Testis (tissue), 3 donors: ENCODE results near the gene MARK4. TPM values are rescaled to one million over a fixed set of nuclear protein-coding genes. Genes with fewer than 3 reads are reported as not detected.

Experiments used
- DNase-seq: peaks from one replicate; pipeline ENCODE4 v3.0.0-alpha.2; 2019
- H3K27ac ChIP-seq, 2 donors: fragments of 200-600 bp; sonication (generic); one replicate each; pipeline ENCODE4 v1.5.1; 2019
- H3K27me3 ChIP-seq: fragments of 200-600 bp; sonication (generic); one replicate; pipeline ENCODE4 v1.5.1; 2019
- H3K36me3 ChIP-seq: fragments of 200-600 bp; sonication (generic); one replicate; pipeline ENCODE4 v1.5.1; 2017; ENCODE audit warnings: low read depth; ENCODE audit errors: missing control alignments
- H3K4me1 ChIP-seq: fragments of 200-600 bp; sonication (generic); one replicate; pipeline ENCODE4 v1.5.1; 2019
- H3K4me3 ChIP-seq, 2 donors: fragments of 200-600 bp; sonication (generic); one replicate each; pipeline ENCODE4 v1.5.1; 2017 to 2019
- H3K9me3 ChIP-seq: fragments of 200-600 bp; sonication (generic); one replicate; pipeline ENCODE4 v1.5.1; 2017
- POLR2A ChIP-seq: fragments of 450-650 bp; IDR thresholded peaks from one replicate; pipeline ENCODE4 v1.6.1; 2017; ENCODE audit warnings: antibody characterized with exemption, mild to moderate bottlenecking, moderate library complexity
- WGBS, 2 donors: methylation state at CpG; one replicate each; pipeline ENCODE4 v1.1.5; 2018; 5-methylcytosine and 5-hydroxymethylcytosine counted together
- intact Hi-C: fragments of 100-400 bp; cut with DNase I; formaldehyde crosslinking; loops from one replicate; pipeline ENCODE4 v1.15.1; 2023; ENCODE audit warnings: low total_unique reads
- polyA plus RNA-seq: library from polyadenylated mRNA; stranded (reverse); fragments of 350-450 nt; fragmentation: Illumina TruSeq; extraction: RNeasy Lipid Tissue Mini Kit (QIAGEN cat#74804); gene quantifications from one replicate; pipeline ENCODE4 v1.2.3, GENCODE V29; 2014; ENCODE audit warnings: low read depth, low replicate concordance; ENCODE audit not compliant: insufficient read depth
- total RNA-seq, 2 donors: library from RNA; depleted of rRNA; stranded (reverse); fragments of >200 nt; gene quantifications; one replicate each; pipeline ENCODE4 v1.2.3, GENCODE V29; 2016
- TF ChIP-seq, protein P1 (sequence below), 3 experiments: fragments of 450-650 bp in 2 of 3; fragments of 200-600 bp in 1 of 3; sonication (generic) in 1 of 3; IDR thresholded peaks; one replicate each; pipeline ENCODE4 v1.5.1; 2016 to 2019; ENCODE audit warnings: antibody characterized with exemption in 3 of 3, mild to moderate bottlenecking in 2 of 3, moderate library complexity in 1 of 3

Gene MARK4
- total and polyA plus RNA-seq, 3 donors from 2014 or later: 114 to 200 (median 197) TPM

DNA sequence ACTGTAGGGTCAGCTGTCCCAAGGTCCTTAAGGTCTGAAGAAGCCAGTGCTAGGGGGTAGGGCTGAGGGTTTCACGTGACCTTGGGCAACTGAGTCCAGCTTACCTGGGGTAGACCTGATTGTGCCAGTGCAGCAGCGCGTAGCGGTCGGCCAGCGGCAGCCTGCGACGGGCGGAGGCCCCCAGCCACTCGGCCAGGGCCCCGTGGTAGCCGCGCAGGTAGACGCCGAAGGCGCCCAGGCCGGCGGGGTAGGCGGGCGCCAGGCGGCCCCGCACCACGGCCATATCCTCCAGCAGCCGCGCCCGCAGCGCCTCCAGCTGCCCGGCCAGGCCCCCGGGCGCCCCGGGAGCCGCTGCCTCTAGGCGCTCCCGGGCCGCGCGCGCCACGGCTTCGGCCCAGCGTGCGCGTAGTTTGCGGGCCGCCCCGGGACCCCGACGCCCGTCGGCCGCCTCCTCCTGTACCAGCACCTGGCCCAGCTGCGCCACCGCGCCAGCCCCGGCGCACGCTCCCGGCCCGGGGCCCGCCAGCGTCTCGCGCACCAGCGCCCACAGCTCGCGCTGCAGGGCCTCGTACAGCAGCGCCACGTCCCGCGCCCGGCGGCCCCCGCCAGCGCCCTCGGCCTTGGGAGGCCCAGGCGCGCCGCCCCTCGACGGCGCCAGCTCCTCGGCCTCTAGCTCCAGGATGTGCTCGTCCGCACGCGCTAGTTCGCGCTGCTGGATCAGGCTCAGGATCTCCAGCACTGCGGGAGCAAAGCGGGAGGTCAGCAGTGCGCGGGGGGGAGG is 16.8 kb upstream of the MARK4 start:
- H3K27me3 ChIP-seq: no peaks in the 10 kb centered on the region
- intact Hi-C loops: no loop called here
- 51 to 54% methylated on average over 60 to 90 of the region's 93 CpGs for WGBS, 2 donors

DNA sequence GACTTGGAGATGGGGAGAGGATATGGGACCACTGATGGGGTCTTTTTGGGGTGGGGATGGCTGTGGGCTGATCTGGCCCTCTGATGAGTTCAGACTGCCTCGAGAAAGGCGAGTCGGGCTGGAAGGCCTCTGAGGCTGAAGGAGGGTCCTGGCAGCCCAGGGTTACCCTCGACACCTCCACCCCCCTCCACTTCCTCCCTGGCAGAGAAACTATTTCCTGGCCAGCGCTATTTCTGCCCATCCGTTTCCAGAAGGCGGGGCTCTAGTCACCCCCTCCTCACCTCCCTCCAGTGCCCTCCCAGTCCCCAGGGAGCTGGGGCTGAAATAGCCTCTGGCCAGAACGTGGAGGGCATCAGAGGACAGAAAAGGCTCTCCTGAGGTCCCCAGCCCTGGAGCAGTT is 15.6 kb upstream of the MARK4 start:
- Histone ChIP-seq H3K27me3 (no peaks in the 10 kb centered on the region), H3K4me3 (no peak overlapping the region), H3K9me3 (no peaks in the 10 kb centered on the region), H3K27ac (no peak overlapping the region), H3K4me1 (no peaks in the 10 kb centered on the region), H3K36me3 (no peaks in the 10 kb centered on the region)
- TF ChIP-seq, protein P1, sequence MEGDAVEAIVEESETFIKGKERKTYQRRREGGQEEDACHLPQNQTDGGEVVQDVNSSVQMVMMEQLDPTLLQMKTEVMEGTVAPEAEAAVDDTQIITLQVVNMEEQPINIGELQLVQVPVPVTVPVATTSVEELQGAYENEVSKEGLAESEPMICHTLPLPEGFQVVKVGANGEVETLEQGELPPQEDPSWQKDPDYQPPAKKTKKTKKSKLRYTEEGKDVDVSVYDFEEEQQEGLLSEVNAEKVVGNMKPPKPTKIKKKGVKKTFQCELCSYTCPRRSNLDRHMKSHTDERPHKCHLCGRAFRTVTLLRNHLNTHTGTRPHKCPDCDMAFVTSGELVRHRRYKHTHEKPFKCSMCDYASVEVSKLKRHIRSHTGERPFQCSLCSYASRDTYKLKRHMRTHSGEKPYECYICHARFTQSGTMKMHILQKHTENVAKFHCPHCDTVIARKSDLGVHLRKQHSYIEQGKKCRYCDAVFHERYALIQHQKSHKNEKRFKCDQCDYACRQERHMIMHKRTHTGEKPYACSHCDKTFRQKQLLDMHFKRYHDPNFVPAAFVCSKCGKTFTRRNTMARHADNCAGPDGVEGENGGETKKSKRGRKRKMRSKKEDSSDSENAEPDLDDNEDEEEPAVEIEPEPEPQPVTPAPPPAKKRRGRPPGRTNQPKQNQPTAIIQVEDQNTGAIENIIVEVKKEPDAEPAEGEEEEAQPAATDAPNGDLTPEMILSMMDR (IDR thresholded peaks at IDR 0.05): no peak
- TF ChIP-seq POLR2A: no peak
- WGBS, 2 donors: 21 to 41% methylated on average over 8 of the region's 8 CpGs
- no peak for DNase-seq
- intact Hi-C loops: no loop called here

More for the DNA sequence above, 16.8 kb upstream of the MARK4 start:
- TF ChIP-seq POLR2A: no peak
- TF ChIP-seq, protein P1 (IDR thresholded peaks at IDR 0.05): no peak
- Histone ChIP-seq H3K9me3 (no peaks in the 10 kb centered on the region), H3K36me3 (no peaks in the 10 kb centered on the region), H3K4me1 (no peaks in the 10 kb centered on the region), H3K27ac (no peak overlapping the region), H3K4me3 (peak overlapping the region; percentile 9 to 29)
- no peak for DNase-seq

DNA sequence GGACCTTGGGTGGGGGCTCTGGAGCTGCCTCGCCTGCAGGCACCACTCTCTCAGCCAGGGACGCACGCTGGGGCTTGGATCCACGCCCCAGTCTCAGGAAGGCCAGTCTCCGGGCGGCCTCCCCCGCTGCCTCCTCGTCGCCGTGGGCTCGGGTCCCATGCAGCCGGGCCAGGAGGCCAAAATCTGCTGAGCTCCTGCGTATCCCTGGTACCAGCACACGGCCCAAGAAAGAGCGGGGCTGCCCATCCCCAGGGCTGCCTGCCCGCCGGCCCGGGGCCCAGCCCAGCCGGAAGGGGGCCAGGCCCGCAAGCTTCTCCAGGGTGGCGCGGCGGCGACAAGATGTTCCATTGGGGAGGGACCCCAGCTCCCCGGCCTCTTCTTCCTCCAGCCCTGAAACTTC is 12.5 kb upstream of the MARK4 start:
- no peaks in the 10 kb centered on the region for H3K9me3 ChIP-seq
- H3K4me3 ChIP-seq: no peak overlapping the region
- DNase-seq: no peak
- H3K27ac ChIP-seq: no peak overlapping the region
- TF ChIP-seq POLR2A: no peak
- TF ChIP-seq, protein P1 (IDR thresholded peaks at IDR 0.05): no peak
- intact Hi-C loops: no loop called here
- no peaks in the 10 kb centered on the region for H3K36me3 ChIP-seq
- H3K4me1 ChIP-seq: peaks cover 12% of the 10 kb centered on the region
- H3K27me3 ChIP-seq: no peaks in the 10 kb centered on the region
- WGBS, 2 donors: 87 to 96% methylated on average over 4 to 25 of the region's 25 CpGs

DNA sequence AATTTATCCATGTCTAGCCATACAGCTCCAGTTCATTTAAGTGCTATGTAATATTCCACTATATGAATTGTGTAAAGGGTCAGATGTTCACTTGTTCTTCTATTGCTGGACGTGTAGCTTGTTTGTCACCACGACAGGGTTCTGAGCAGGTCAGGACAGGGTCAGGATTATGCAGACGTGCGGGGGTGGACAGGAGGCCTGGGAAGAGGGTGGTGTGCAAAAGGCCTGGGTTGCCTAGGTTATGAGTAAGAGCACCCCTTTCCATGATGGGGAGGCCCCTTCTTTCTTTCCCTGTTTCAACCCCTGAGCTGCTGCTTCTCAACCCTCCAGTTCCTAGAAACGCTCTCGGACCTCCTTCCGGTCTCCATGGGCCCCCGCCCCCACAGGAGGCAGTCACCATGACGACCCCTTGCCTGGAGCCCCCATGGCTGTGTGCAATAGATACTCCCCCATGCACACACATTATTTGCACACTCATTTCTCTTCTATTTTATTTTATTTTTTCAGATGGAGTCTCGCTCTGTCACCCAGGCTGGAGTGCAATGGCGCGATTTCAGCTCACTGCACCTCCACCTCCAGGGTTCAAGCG is 7.8 kb upstream of the MARK4 start:
- no peaks in the 10 kb centered on the region for H3K36me3 ChIP-seq
- H3K9me3 ChIP-seq: no peaks in the 10 kb centered on the region
- no peak for DNase-seq
- 76 to 83% methylated on average over 13 of the region's 13 CpGs for WGBS, 2 donors
- H3K27ac ChIP-seq: peak overlapping the region in 1 of 2 donors; percentile 10
- H3K4me1 ChIP-seq: peaks cover 24% of the 10 kb centered on the region
- no peaks in the 10 kb centered on the region for H3K27me3 ChIP-seq
- TF ChIP-seq POLR2A: no peak
- TF ChIP-seq, protein P1 (IDR thresholded peaks at IDR 0.05): no peak
- intact Hi-C loops: no loop called here
- H3K4me3 ChIP-seq: no peak overlapping the region
